Measurements from ENCODE around the gene SLC13A1. TPM values are rescaled to one million over a fixed set of nuclear protein-coding genes. Genes with fewer than 3 reads are reported as not detected.
"Not testable (repeated sequence)": the region's sequence is repeated elsewhere in the genome, so short reads cannot be mapped to it uniquely, and the experiment has no call there.

Gene SLC13A1
- total RNA-seq, 1 experiment from 2014 or later = 0.84 TPM

GRCh38 chr7:123084861-123085260, 114.9 kb downstream of the SLC13A1 start:
- not testable (repeated sequence) for H3K4me1 ChIP-seq (replicated peaks); DNase-seq (ENCODE audit: low read depth in 1 of 2, low spot score in 2 of 2); H3K36me3 ChIP-seq; H3K4me3 ChIP-seq; H3K27ac ChIP-seq; H3K9me3 ChIP-seq (replicated peaks); H3K27me3 ChIP-seq (replicated peaks)

GRCh38 chr7:123079021-123079420, 120.7 kb downstream of the SLC13A1 start:
- H3K4me3 ChIP-seq = no peak overlapping the region
- no peaks in the 10 kb centered on the region for H3K36me3 ChIP-seq
- H3K9me3 ChIP-seq (replicated peaks) = no peaks in the 10 kb centered on the region
- H3K4me1 ChIP-seq (replicated peaks) = no peaks in the 10 kb centered on the region
- DNase-seq (ENCODE audit: low read depth in 1 of 2, low spot score in 2 of 2) = no peak
- H3K27ac ChIP-seq = no peak overlapping the region
- H3K27me3 ChIP-seq (replicated peaks) = no peaks in the 10 kb centered on the region

DNA sequence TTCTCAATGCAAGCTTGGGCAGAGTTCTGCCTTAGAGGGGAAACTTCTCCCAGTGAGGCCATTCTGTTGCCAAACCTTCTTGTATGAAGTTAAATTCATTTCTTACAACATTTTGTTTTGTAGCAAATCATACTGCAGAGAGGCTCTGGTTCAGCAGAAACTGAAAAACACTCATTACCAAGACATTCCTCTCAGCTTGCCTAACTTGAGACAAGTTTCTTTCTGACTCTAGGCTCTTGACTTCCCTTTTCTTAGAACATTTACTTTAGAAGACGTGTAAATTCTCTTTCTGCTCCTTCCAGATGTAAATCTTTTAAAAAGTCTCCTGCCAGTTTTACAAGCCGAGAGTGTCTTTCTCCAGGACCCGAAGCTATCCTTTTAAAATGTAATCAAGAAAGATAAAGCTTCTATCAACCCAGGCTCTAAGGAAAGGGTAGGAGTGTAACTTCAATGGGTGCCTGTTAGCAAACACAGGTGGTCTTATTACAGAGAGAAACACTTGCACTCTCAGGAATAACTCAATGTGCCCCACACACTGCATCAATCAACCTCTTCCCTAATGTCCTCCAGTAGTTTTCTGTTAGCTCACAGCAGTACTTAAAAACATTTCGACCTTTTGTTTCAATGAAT, 123.8 kb downstream of the SLC13A1 start:
- DNase-seq (ENCODE audit: low read depth in 1 of 2, low spot score in 2 of 2) = no peak
- H3K27me3 ChIP-seq (replicated peaks) = no peaks in the 10 kb centered on the region
- H3K27ac ChIP-seq = no peak overlapping the region
- H3K4me3 ChIP-seq = no peak overlapping the region
- H3K9me3 ChIP-seq (replicated peaks) = no peaks in the 10 kb centered on the region
- H3K4me1 ChIP-seq (replicated peaks) = no peaks in the 10 kb centered on the region
- no peaks in the 10 kb centered on the region for H3K36me3 ChIP-seq

GRCh38 chr7:123070702-123071286, 129.0 kb downstream of the SLC13A1 start:
- Histone ChIP-seq H3K27ac (no peak overlapping the region), H3K27me3 (replicated peaks) (no peaks in the 10 kb centered on the region), H3K9me3 (replicated peaks) (no peaks in the 10 kb centered on the region), H3K4me1 (replicated peaks) (no peaks in the 10 kb centered on the region), H3K4me3 (no peak overlapping the region), H3K36me3 (no peaks in the 10 kb centered on the region)
- peak in 1 of 2 experiments; percentile 28 for DNase-seq (ENCODE audit: low read depth in 1 of 2, low spot score in 2 of 2)

DNA sequence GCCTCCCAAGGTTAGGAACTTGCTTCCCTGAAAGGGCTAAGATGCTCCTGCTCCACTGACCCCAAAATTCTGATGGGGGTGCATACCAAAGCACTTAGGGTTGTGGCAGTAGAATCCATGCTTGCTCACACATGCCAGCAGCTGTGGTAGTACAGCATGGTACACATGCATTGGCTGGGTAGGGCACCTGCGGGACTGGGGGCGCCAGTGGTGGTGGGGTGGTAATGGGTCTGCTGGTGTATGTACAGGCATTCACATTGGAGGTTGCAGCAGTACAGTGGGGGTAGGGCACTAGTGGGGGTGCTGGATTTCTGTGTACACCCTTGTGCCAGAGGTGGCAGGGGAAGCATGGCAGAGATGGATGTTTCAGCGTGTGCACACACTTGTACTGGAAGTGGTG, 132.0 kb downstream of the SLC13A1 start:
- no peak overlapping the region for H3K27ac ChIP-seq
- H3K4me3 ChIP-seq = no peak overlapping the region
- no peaks in the 10 kb centered on the region for H3K27me3 ChIP-seq (replicated peaks)
- H3K36me3 ChIP-seq = no peaks in the 10 kb centered on the region
- no peaks in the 10 kb centered on the region for H3K4me1 ChIP-seq (replicated peaks)
- H3K9me3 ChIP-seq (replicated peaks) = no peaks in the 10 kb centered on the region
- DNase-seq (ENCODE audit: low read depth in 1 of 2, low spot score in 2 of 2) = no peak

Other genes with a start within 250 kb of the SLC13A1 start
- not detected in 2 replicates for gene TAS2R16, start 204.3 kb downstream of the SLC13A1 start, total RNA-seq (2014; rRNA removed; shearing (Covaris generic))

Data from SJSA1 (cell line).